Measurements from ENCODE around the gene ZNF519.

The ZNF519 gene

GRCh38 chr18:14092625-14093306, 39.5 kb downstream of the ZNF519 start:
- no peak for DNase-seq

- DNase-seq = no peak
Measured at GRCh38 chr18:14089781-14090180, 42.5 kb downstream of the ZNF519 start.

- DNase-seq = no peak
Measured at GRCh38 chr18:14089191-14089590, 43.0 kb downstream of the ZNF519 start.

- peak; percentile 45 for DNase-seq
Measured at GRCh38 chr18:14086458-14087231, 45.6 kb downstream of the ZNF519 start.

GRCh38 chr18:14085770-14086457, 46.3 kb downstream of the ZNF519 start:
- DNase-seq = no peak

GRCh38 chr18:14075196-14075595, 57.0 kb downstream of the ZNF519 start:
- no peak for DNase-seq

- DNase-seq = peak; percentile 7
Measured at GRCh38 chr18:14074187-14074586, 58.0 kb downstream of the ZNF519 start.

- DNase-seq = no peak
Measured at GRCh38 chr18:14053661-14054060, 78.6 kb downstream of the ZNF519 start.
